Activated CD4-positive, alpha-beta T cell treated with anti-CD3 and anti-CD28 coated beads for 4 hours (primary cell): ENCODE data around the gene SMYD3.
"Not testable (repeated sequence)": the region's sequence is repeated elsewhere in the genome, so short reads cannot be mapped to it uniquely, and the experiment has no call there.

Experiments used
- DNase-seq, 2 donors: peaks; one replicate each; pipeline ENCODE4 v3.0.0-alpha.2; 2020

Gene SMYD3

GRCh38 chr1:245774931-245775330, 732.1 kb downstream of the SMYD3 start:
- DNase-seq = not testable (repeated sequence)

GRCh38 chr1:245774196-245774595, 732.9 kb downstream of the SMYD3 start:
- DNase-seq = no peak

GRCh38 chr1:245773344-245773743, 733.7 kb downstream of the SMYD3 start:
- no peak for DNase-seq

- DNase-seq = no peak
Observed at GRCh38 chr1:245772739-245773138, 734.3 kb downstream of the SMYD3 start.

- DNase-seq = no peak
Observed at GRCh38 chr1:245772325-245772724, 734.8 kb downstream of the SMYD3 start.

GRCh38 chr1:245771511-245772281, 735.4 kb downstream of the SMYD3 start:
- DNase-seq = no peak

- no peak for DNase-seq
Observed at GRCh38 chr1:245770156-245770555, 736.9 kb downstream of the SMYD3 start.

GRCh38 chr1:245768596-245768995, 738.5 kb downstream of the SMYD3 start:
- no peak for DNase-seq

GRCh38 chr1:245765230-245766000, 741.7 kb downstream of the SMYD3 start:
- no peak for DNase-seq

- DNase-seq = no peak
Observed at GRCh38 chr1:245763873-245764331, 743.2 kb downstream of the SMYD3 start.

GRCh38 chr1:245762396-245762910, 744.6 kb downstream of the SMYD3 start:
- no peak for DNase-seq

- no peak for DNase-seq
Observed at GRCh38 chr1:245760301-245760700, 746.8 kb downstream of the SMYD3 start.

- no peak for DNase-seq
Observed at GRCh38 chr1:245754463-245754961, 752.6 kb downstream of the SMYD3 start.

GRCh38 chr1:245753807-245754206, 753.3 kb downstream of the SMYD3 start:
- DNase-seq = no peak

- no peak for DNase-seq
Observed at GRCh38 chr1:245752561-245752960, 754.5 kb downstream of the SMYD3 start.

- DNase-seq = no peak
Observed at GRCh38 chr1:245751726-245752470, 755.2 kb downstream of the SMYD3 start.

- DNase-seq = no peak
Observed at GRCh38 chr1:245751116-245751515, 756.0 kb downstream of the SMYD3 start.

- DNase-seq = no peak
Observed at GRCh38 chr1:245750261-245750660, 756.8 kb downstream of the SMYD3 start.

- DNase-seq = no peak
Observed at GRCh38 chr1:245749053-245749452, 758.0 kb downstream of the SMYD3 start.

GRCh38 chr1:245748646-245749045, 758.4 kb downstream of the SMYD3 start:
- DNase-seq = no peak

- no peak for DNase-seq
Observed at GRCh38 chr1:245748240-245748639, 758.8 kb downstream of the SMYD3 start.

GRCh38 chr1:245742896-245743295, 764.2 kb downstream of the SMYD3 start:
- no peak for DNase-seq

- DNase-seq = not testable (repeated sequence)
Observed at GRCh38 chr1:245740336-245740735, 766.7 kb downstream of the SMYD3 start.
